NCI-H526 (cell line): Measurements from ENCODE around the gene SAP130.

ENCODE experiments used
- DNase-seq, 2 experiments: peaks; one replicate each; lab custom pipeline; 2025; lab: John Stamatoyannopoulos, UW

Gene SAP130

DNA sequence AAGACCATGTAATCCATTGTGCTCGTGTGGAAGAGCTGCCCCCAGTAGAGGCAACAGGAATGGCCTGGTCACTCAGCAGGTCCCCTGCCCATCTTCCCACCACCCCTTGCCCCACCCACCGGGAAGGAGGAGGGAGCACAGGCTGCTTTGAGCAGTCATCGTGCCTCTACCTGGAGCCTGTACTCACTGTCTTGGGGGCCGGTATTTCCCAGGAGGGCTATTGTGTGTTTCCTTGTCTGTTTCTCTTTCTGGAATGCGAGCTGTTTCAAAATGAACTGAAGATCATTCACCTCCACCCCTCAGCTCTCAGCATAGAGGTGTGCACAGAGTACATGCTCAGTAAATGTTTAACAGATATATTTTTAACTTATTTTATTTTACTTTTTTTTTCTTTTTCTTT lies 134.4 kb downstream of the SAP130 start:
- no peak for DNase-seq

DNA sequence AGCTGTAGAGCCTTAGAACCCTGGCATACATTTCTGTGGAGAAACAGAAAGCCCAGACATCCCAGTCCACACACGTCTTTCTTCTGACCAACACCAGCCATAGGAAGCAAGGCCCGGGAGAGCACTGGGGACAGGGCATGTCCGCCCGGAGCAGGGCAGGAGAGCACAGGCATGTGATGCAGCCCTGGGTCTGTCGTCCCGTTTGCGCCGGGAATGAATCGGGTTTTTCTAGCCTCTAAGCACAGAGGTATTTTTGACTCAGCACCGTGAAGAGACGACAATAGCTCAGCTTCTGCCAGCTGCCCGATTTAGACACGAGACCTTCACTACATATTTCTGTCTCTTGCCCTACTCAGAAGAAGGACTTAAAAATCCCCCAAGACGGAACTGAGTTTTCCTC lies 134.8 kb downstream of the SAP130 start:
- no peak for DNase-seq

DNA sequence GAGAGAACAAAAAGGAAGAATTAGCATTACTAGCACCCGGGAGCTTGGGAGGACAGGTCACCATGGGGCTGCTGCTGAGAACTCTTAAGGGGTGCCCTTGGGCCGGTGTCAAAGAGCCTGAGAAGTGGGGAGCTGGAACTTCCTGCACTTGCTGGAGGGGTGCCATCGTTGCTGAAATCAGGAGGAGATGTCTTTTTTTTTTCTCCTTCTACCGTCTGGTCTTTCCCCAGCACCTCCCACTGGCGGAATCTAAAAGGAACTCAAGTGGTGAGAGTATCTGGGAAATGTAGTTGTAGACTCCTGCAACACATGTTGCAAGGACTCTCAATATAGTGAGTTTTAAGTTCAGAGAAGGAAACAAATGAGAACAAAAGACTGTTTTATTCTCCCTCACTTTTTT lies 136.0 kb downstream of the SAP130 start:
- DNase-seq = no peak
